Stromal cell of bone marrow (primary cell): ENCODE results near the gene ADTRP.

Experiments
- DNase-seq: peaks from one replicate; pipeline ENCODE4 v3.0.0-alpha.2; 2012; ENCODE audit warnings: low read depth

ADTRP gene

GRCh38 chr6:11722805-11723631 is 55.6 kb downstream of the ADTRP start:
- DNase-seq, result no peak

GRCh38 chr6:11722220-11722619 is 56.4 kb downstream of the ADTRP start:
- DNase-seq, result no peak

GRCh38 chr6:11718463-11718862 is 60.1 kb downstream of the ADTRP start:
- no peak for DNase-seq

- DNase-seq, result no peak
Measured at GRCh38 chr6:11718031-11718430, 60.6 kb downstream of the ADTRP start.

- no peak for DNase-seq
Measured at GRCh38 chr6:11714798-11715285, 63.8 kb downstream of the ADTRP start.

GRCh38 chr6:11714116-11714797 is 64.3 kb downstream of the ADTRP start:
- DNase-seq, result no peak

GRCh38 chr6:11712760-11713159 is 65.8 kb downstream of the ADTRP start:
- DNase-seq, result no peak

GRCh38 chr6:11711984-11712711 is 66.5 kb downstream of the ADTRP start:
- DNase-seq, result no peak

GRCh38 chr6:11711003-11711983 is 67.3 kb downstream of the ADTRP start:
- DNase-seq, result no peak

GRCh38 chr6:11710311-11710761 is 68.3 kb downstream of the ADTRP start:
- DNase-seq, result no peak

- no peak for DNase-seq
Measured at GRCh38 chr6:11706171-11706570, 72.4 kb downstream of the ADTRP start.

GRCh38 chr6:11705483-11705882 is 73.1 kb downstream of the ADTRP start:
- no peak for DNase-seq

- DNase-seq, result no peak
Measured at GRCh38 chr6:11705069-11705468, 73.5 kb downstream of the ADTRP start.

GRCh38 chr6:11703725-11704124 is 74.9 kb downstream of the ADTRP start:
- DNase-seq, result no peak

- peak; percentile 59 for DNase-seq
Measured at GRCh38 chr6:11702500-11703130, 76.0 kb downstream of the ADTRP start.

- no peak for DNase-seq
Measured at GRCh38 chr6:11702089-11702488, 76.5 kb downstream of the ADTRP start.

- no peak for DNase-seq
Measured at GRCh38 chr6:11701573-11701972, 77.0 kb downstream of the ADTRP start.

GRCh38 chr6:11700118-11700718 is 78.4 kb downstream of the ADTRP start:
- peak; percentile 40 for DNase-seq

- no peak for DNase-seq
Measured at GRCh38 chr6:11699576-11699975, 79.0 kb downstream of the ADTRP start.
